Dendritic cell treated with granulocyte-macrophage colony-stimulating factor and Interleukin-4, amounts not matched to agents 40 ng/mL and 50 ng/mL, for 4 days (primary cell): Measurements from ENCODE around the gene JMJD7.
"Not testable (repeated sequence)": the region's sequence is repeated elsewhere in the genome, so short reads cannot be mapped to it uniquely, and the experiment has no call there.

Experiments
- H3K27ac Mint-ChIP-seq: one replicate; pipeline ENCODE4 v1.8.0; 2022; ENCODE audit warnings: mild to moderate bottlenecking, mixed read lengths
- H3K27me3 Mint-ChIP-seq: one replicate; pipeline ENCODE4 v1.8.0; 2022; ENCODE audit warnings: mild to moderate bottlenecking, mixed read lengths
- H3K36me3 Mint-ChIP-seq: one replicate; pipeline ENCODE4 v1.8.0; 2022; ENCODE audit warnings: low read depth, mixed read lengths
- H3K4me1 Mint-ChIP-seq: one replicate; pipeline ENCODE4 v1.8.0; 2022; ENCODE audit warnings: low read depth, mixed read lengths
- H3K4me3 Mint-ChIP-seq: one replicate; pipeline ENCODE4 v1.8.0; 2022; ENCODE audit warnings: mild to moderate bottlenecking, moderate library complexity, mixed read lengths
- H3K9me3 Mint-ChIP-seq: one replicate; pipeline ENCODE4 v1.8.0; 2022; ENCODE audit warnings: mixed read lengths
- intact Hi-C: fragments of 100-400 bp; cut with micrococcal nuclease; formaldehyde crosslinking; loops from one replicate; pipeline ENCODE4 v1.15.0; 2022

JMJD7 gene

GRCh38 chr15:41821831-41822230 is 6.1 kb upstream of the JMJD7 start:
- intact Hi-C loops: no loop called here
- H3K36me3 Mint-ChIP-seq: peaks cover 99% of the 10 kb centered on the region
- H3K27me3 Mint-ChIP-seq: peaks cover 5% of the 10 kb centered on the region
- no peak overlapping the region for H3K27ac Mint-ChIP-seq
- no peaks in the 10 kb centered on the region for H3K9me3 Mint-ChIP-seq
- no peak overlapping the region for H3K4me3 Mint-ChIP-seq
- no peaks in the 10 kb centered on the region for H3K4me1 Mint-ChIP-seq

- intact Hi-C loops: no loop called here
- H3K4me3 Mint-ChIP-seq: no peak overlapping the region
- H3K27me3 Mint-ChIP-seq: peaks cover 11% of the 10 kb centered on the region
- peaks cover 2% of the 10 kb centered on the region for H3K4me1 Mint-ChIP-seq
- H3K27ac Mint-ChIP-seq: no peak overlapping the region
- H3K9me3 Mint-ChIP-seq: no peaks in the 10 kb centered on the region
- peaks cover 92% of the 10 kb centered on the region for H3K36me3 Mint-ChIP-seq
Measured at GRCh38 chr15:41822471-41822870, 5.4 kb upstream of the JMJD7 start.

- H3K4me3 Mint-ChIP-seq: no peak overlapping the region
- H3K27me3 Mint-ChIP-seq: peaks cover 14% of the 10 kb centered on the region
- H3K36me3 Mint-ChIP-seq: peaks cover 91% of the 10 kb centered on the region
- peaks cover 5% of the 10 kb centered on the region for H3K4me1 Mint-ChIP-seq
- H3K27ac Mint-ChIP-seq: no peak overlapping the region
- H3K9me3 Mint-ChIP-seq: no peaks in the 10 kb centered on the region
- intact Hi-C loops: no loop called here
Measured at GRCh38 chr15:41822957-41823356, 4.9 kb upstream of the JMJD7 start.

- no peak overlapping the region for H3K4me3 Mint-ChIP-seq
- H3K9me3 Mint-ChIP-seq: no peaks in the 10 kb centered on the region
- intact Hi-C loops: no loop called here
- H3K27ac Mint-ChIP-seq: no peak overlapping the region
- peaks cover 9% of the 10 kb centered on the region for H3K4me1 Mint-ChIP-seq
- H3K27me3 Mint-ChIP-seq: peaks cover 14% of the 10 kb centered on the region
- H3K36me3 Mint-ChIP-seq: peaks cover 91% of the 10 kb centered on the region
Measured at GRCh38 chr15:41823502-41823901, 4.4 kb upstream of the JMJD7 start.

GRCh38 chr15:41824062-41824745 is 3.7 kb upstream of the JMJD7 start:
- no peaks in the 10 kb centered on the region for H3K9me3 Mint-ChIP-seq
- H3K36me3 Mint-ChIP-seq: peaks cover 85% of the 10 kb centered on the region
- intact Hi-C loops: no loop called here
- no peak overlapping the region for H3K27ac Mint-ChIP-seq
- peaks cover 15% of the 10 kb centered on the region for H3K4me1 Mint-ChIP-seq
- H3K4me3 Mint-ChIP-seq: no peak overlapping the region
- peaks cover 14% of the 10 kb centered on the region for H3K27me3 Mint-ChIP-seq

GRCh38 chr15:41825145-41825544 is 2.7 kb upstream of the JMJD7 start:
- H3K4me3 Mint-ChIP-seq: no peak overlapping the region
- peaks cover 82% of the 10 kb centered on the region for H3K36me3 Mint-ChIP-seq
- peaks cover 15% of the 10 kb centered on the region for H3K4me1 Mint-ChIP-seq
- intact Hi-C loops: no loop called here
- H3K27me3 Mint-ChIP-seq: peaks cover 14% of the 10 kb centered on the region
- no peak overlapping the region for H3K27ac Mint-ChIP-seq
- no peaks in the 10 kb centered on the region for H3K9me3 Mint-ChIP-seq

- Mint-ChIP-seq H3K4me3 (no peak overlapping the region), H3K27ac (no peak overlapping the region)
Measured at GRCh38 chr15:41825572-41826535, 2.0 kb upstream of the JMJD7 start.

GRCh38 chr15:41827290-41827879 is 507 bp upstream of the JMJD7 start:
- Mint-ChIP-seq H3K4me3 (peak overlapping the region; percentile 82), H3K27ac (peak overlapping the region; percentile 87), H3K9me3 (no peaks in the 10 kb centered on the region), H3K36me3 (peaks cover 82% of the 10 kb centered on the region), H3K4me1 (peaks cover 15% of the 10 kb centered on the region), H3K27me3 (peaks cover 14% of the 10 kb centered on the region)
- intact Hi-C loops: loop anchor here (1.0 kb wide), 1 partner anchor 53 kb away; the partner anchor contains the start of gene MAPKBP1

More at GRCh38 chr15:41825572-41826535, 2.0 kb upstream of the JMJD7 start:
- H3K9me3 Mint-ChIP-seq: no peaks in the 10 kb centered on the region
- peaks cover 82% of the 10 kb centered on the region for H3K36me3 Mint-ChIP-seq
- H3K27me3 Mint-ChIP-seq: peaks cover 14% of the 10 kb centered on the region
- H3K4me1 Mint-ChIP-seq: peaks cover 15% of the 10 kb centered on the region
- intact Hi-C loops: no loop called here

- Mint-ChIP-seq H3K4me3 (peak overlapping the region; percentile 82), H3K27ac (peak overlapping the region; percentile 87), H3K36me3 (peaks cover 74% of the 10 kb centered on the region), H3K4me1 (peaks cover 15% of the 10 kb centered on the region), H3K9me3 (no peaks in the 10 kb centered on the region), H3K27me3 (peaks cover 14% of the 10 kb centered on the region)
- intact Hi-C loops: loop anchor here (2.0 kb wide), 1 partner anchor 76 kb away; no protein-coding TSS in a partner anchor
Measured at GRCh38 chr15:41828807-41829141, 882 bp downstream of the JMJD7 start.

- Mint-ChIP-seq H3K4me1 (peaks cover 15% of the 10 kb centered on the region), H3K36me3 (peaks cover 71% of the 10 kb centered on the region), H3K4me3 (no peak overlapping the region), H3K27me3 (peaks cover 14% of the 10 kb centered on the region), H3K27ac (no peak overlapping the region), H3K9me3 (no peaks in the 10 kb centered on the region)
- intact Hi-C loops: loop anchor here (2.0 kb wide), 1 partner anchor 75 kb away; no protein-coding TSS in a partner anchor
Measured at GRCh38 chr15:41829959-41830646, 2.2 kb downstream of the JMJD7 start.

GRCh38 chr15:41831291-41831690 is 3.4 kb downstream of the JMJD7 start:
- H3K9me3 Mint-ChIP-seq, intact Hi-C loops, H3K27ac Mint-ChIP-seq, H3K4me3 Mint-ChIP-seq: not testable (repeated sequence)
- peaks cover 15% of the 10 kb centered on the region for H3K4me1 Mint-ChIP-seq
- H3K27me3 Mint-ChIP-seq: peaks cover 14% of the 10 kb centered on the region
- peaks cover 71% of the 10 kb centered on the region for H3K36me3 Mint-ChIP-seq

- intact Hi-C loops: no loop called here
- Mint-ChIP-seq H3K4me3 (no peak overlapping the region), H3K9me3 (no peaks in the 10 kb centered on the region), H3K27ac (no peak overlapping the region), H3K36me3 (peaks cover 75% of the 10 kb centered on the region), H3K27me3 (peaks cover 5% of the 10 kb centered on the region), H3K4me1 (peaks cover 15% of the 10 kb centered on the region)
Measured at GRCh38 chr15:41832208-41832607, 4.3 kb downstream of the JMJD7 start.

GRCh38 chr15:41832875-41833274 is 5.0 kb downstream of the JMJD7 start:
- H3K27me3 Mint-ChIP-seq: no peaks in the 10 kb centered on the region
- H3K9me3 Mint-ChIP-seq: no peaks in the 10 kb centered on the region
- H3K36me3 Mint-ChIP-seq: peaks cover 78% of the 10 kb centered on the region
- no peak overlapping the region for H3K4me3 Mint-ChIP-seq
- intact Hi-C loops: no loop called here
- peaks cover 10% of the 10 kb centered on the region for H3K4me1 Mint-ChIP-seq
- no peak overlapping the region for H3K27ac Mint-ChIP-seq
